Trophoblast cell (in vitro differentiated cells and primary cell): ENCODE measurements around the gene SLC6A9.

Source experiments
- DNase-seq, 2 donors: peaks; one replicate each; pipeline ENCODE4 v3.0.0-alpha.2; 2016
- H2AFZ ChIP-seq: 2 replicates; pipeline ENCODE4 v1.6.1; 2013; ENCODE audit warnings: low read length, moderate library complexity, mild to moderate bottlenecking; ENCODE audit not compliant: insufficient read depth, poor library complexity
- H2AK5ac ChIP-seq: 2 replicates; pipeline ENCODE4 v1.6.1; 2013; ENCODE audit warnings: mild to moderate bottlenecking, low read length
- H2BK120ac ChIP-seq: 2 replicates; pipeline ENCODE4 v1.6.1; 2013; ENCODE audit warnings: low read length, mild to moderate bottlenecking, moderate library complexity; ENCODE audit not compliant: insufficient read depth, poor library complexity
- H2BK12ac ChIP-seq: 2 replicates; pipeline ENCODE4 v1.6.1; 2013; ENCODE audit warnings: mild to moderate bottlenecking, low read length, moderate library complexity
- H2BK5ac ChIP-seq: 2 replicates; pipeline ENCODE4 v1.6.1; 2013; ENCODE audit warnings: low read length, low read depth, moderate library complexity, mild to moderate bottlenecking; ENCODE audit not compliant: poor library complexity
- H3K14ac ChIP-seq: 2 replicates; pipeline ENCODE4 v1.6.1; 2013; ENCODE audit warnings: mild to moderate bottlenecking, low read length
- H3K18ac ChIP-seq: 2 replicates; pipeline ENCODE4 v1.6.1; 2013; ENCODE audit warnings: mild to moderate bottlenecking, low read length
- H3K23ac ChIP-seq: 2 replicates; pipeline ENCODE4 v1.6.1; 2013; ENCODE audit warnings: low read length
- H3K27ac ChIP-seq: 2 replicates; pipeline ENCODE4 v1.5.1; 2013; ENCODE audit warnings: low read depth, mild to moderate bottlenecking, inconsistent platforms, low read length, moderate library complexity
- H3K27me3 ChIP-seq: 2 replicates; pipeline ENCODE4 v1.6.1; 2013; ENCODE audit warnings: inconsistent platforms, mild to moderate bottlenecking, low read length, moderate library complexity; ENCODE audit not compliant: insufficient read depth
- H3K36me3 ChIP-seq, 2 experiments: 1 replicate in 1 of 2; 2 replicates in 1 of 2; pipeline ENCODE4 v1.6.1; 2013; ENCODE audit warnings: low read length in 2 of 2, mild to moderate bottlenecking in 2 of 2, moderate library complexity in 1 of 2; ENCODE audit not compliant: insufficient read depth in 2 of 2, control insufficient read depth in 1 of 2
- H3K4ac ChIP-seq: 2 replicates; pipeline ENCODE4 v1.6.1; 2013; ENCODE audit warnings: low read depth, mild to moderate bottlenecking, low read length, moderate library complexity
- H3K4me1 ChIP-seq, 2 experiments: 1 replicate in 1 of 2; 2 replicates in 1 of 2; pipeline ENCODE4 v1.6.1; 2013; ENCODE audit warnings: low read length in 2 of 2, mild to moderate bottlenecking in 2 of 2, moderate library complexity in 1 of 2; ENCODE audit not compliant: insufficient read depth in 2 of 2, control insufficient read depth in 1 of 2
- H3K4me2 ChIP-seq: 2 replicates; pipeline ENCODE4 v1.6.1; 2013; ENCODE audit warnings: inconsistent platforms, mild to moderate bottlenecking, low read length, moderate library complexity
- H3K4me3 ChIP-seq: 2 replicates; pipeline ENCODE4 v1.5.1; 2013; ENCODE audit warnings: mild to moderate bottlenecking, low read depth, low read length, inconsistent platforms
- H3K79me1 ChIP-seq: one replicate; pipeline ENCODE4 v1.6.1; 2013; ENCODE audit warnings: low read length
- H3K79me2 ChIP-seq: 2 replicates; pipeline ENCODE4 v1.6.1; 2013; ENCODE audit warnings: low read length, mild to moderate bottlenecking; ENCODE audit not compliant: control insufficient read depth, insufficient read depth, poor library complexity
- H3K9ac ChIP-seq: 2 replicates; pipeline ENCODE4 v1.6.1; 2013; ENCODE audit warnings: mild to moderate bottlenecking, low read length
- H3K9me3 ChIP-seq: 2 replicates; pipeline ENCODE4 v1.6.1; 2013; ENCODE audit warnings: low read depth, mild to moderate bottlenecking, control low read depth, inconsistent platforms, low read length; ENCODE audit not compliant: insufficient read depth
- H4K12ac ChIP-seq: 2 replicates; pipeline ENCODE4 v1.6.1; 2013; ENCODE audit warnings: low read depth, mild to moderate bottlenecking, low read length, moderate library complexity
- H4K8ac ChIP-seq: 2 replicates; pipeline ENCODE4 v1.6.1; 2013; ENCODE audit warnings: low read depth, mild to moderate bottlenecking, low read length, moderate library complexity
- H4K91ac ChIP-seq: one replicate; pipeline ENCODE4 v1.6.1; 2013; ENCODE audit warnings: low read depth, mild to moderate bottlenecking, low read length, moderate library complexity
- WGBS: extraction: QIAGEN DNeasy Blood & Tissue Kit; methylation state at CpG from one replicate; pipeline ENCODE4 v1.1.7; 2013; ENCODE audit warnings: missing lambda C conversion rate; ENCODE audit not compliant: insufficient read length, insufficient coverage; ENCODE audit errors: extremely low coverage; 5-methylcytosine and 5-hydroxymethylcytosine counted together

The SLC6A9 gene

GRCh38 chr1:43968348-43968948 lies 62.8 kb downstream of the SLC6A9 start:
- Histone ChIP-seq H3K18ac (no peak overlapping the region), H2BK5ac (no peak overlapping the region), H3K9ac (no peak overlapping the region), H3K4me1 (peaks cover 0 to 9% of the 10 kb centered on the region in 2 experiments), H3K9me3 (peaks cover 2% of the 10 kb centered on the region), H3K27ac (no peak overlapping the region), H3K4me2 (no peak overlapping the region), H2BK120ac (no peak overlapping the region), H4K91ac (no peak overlapping the region), H4K12ac (no peak overlapping the region), H3K4ac (no peak overlapping the region), H3K27me3 (no peaks in the 10 kb centered on the region), H3K36me3 (peaks cover 25 to 26% of the 10 kb centered on the region in 2 experiments), H3K23ac (no peak overlapping the region), H3K79me1 (no peaks in the 10 kb centered on the region), H3K79me2 (no peaks in the 10 kb centered on the region), H2AK5ac (no peak overlapping the region), H2AFZ (no peak overlapping the region), H4K8ac (no peak overlapping the region), H3K4me3 (no peak overlapping the region), H2BK12ac (no peak overlapping the region), H3K14ac (no peak overlapping the region)
- WGBS: no CpG with 5 or more reads among the region's 6 CpGs
- peak in 1 of 2 donors; percentile 60 for DNase-seq

GRCh38 chr1:43965316-43965715 lies 65.9 kb downstream of the SLC6A9 start:
- Histone ChIP-seq H4K8ac (no peak overlapping the region), H3K79me1 (no peaks in the 10 kb centered on the region), H4K91ac (no peak overlapping the region), H3K9me3 (peaks cover 2% of the 10 kb centered on the region), H3K4me2 (no peak overlapping the region), H3K79me2 (no peaks in the 10 kb centered on the region), H3K18ac (no peak overlapping the region), H2BK12ac (no peak overlapping the region), H3K27ac (no peak overlapping the region), H2AFZ (no peak overlapping the region), H2BK5ac (no peak overlapping the region), H3K36me3 (peaks cover 30 to 36% of the 10 kb centered on the region in 2 experiments), H2AK5ac (no peak overlapping the region), H3K4me3 (no peak overlapping the region), H3K23ac (no peak overlapping the region), H3K4ac (no peak overlapping the region), H3K4me1 (peaks cover 0 to 3% of the 10 kb centered on the region in 2 experiments), H3K27me3 (no peaks in the 10 kb centered on the region), H2BK120ac (no peak overlapping the region), H3K14ac (no peak overlapping the region), H3K9ac (no peak overlapping the region), H4K12ac (no peak overlapping the region)
- no CpG with 5 or more reads among the region's 3 CpGs for WGBS
- DNase-seq: no peak

GRCh38 chr1:43963890-43964289 lies 67.4 kb downstream of the SLC6A9 start:
- H3K9me3 ChIP-seq: no peaks in the 10 kb centered on the region
- no peak overlapping the region for H3K27ac ChIP-seq
- no peaks in the 10 kb centered on the region for H3K79me1 ChIP-seq
- H2BK120ac ChIP-seq: no peak overlapping the region
- H3K4me2 ChIP-seq: no peak overlapping the region
- no CpG with 5 or more reads among the region's 5 CpGs for WGBS
- no peak overlapping the region for H3K4me3 ChIP-seq
- no peaks in the 10 kb centered on the region for H3K4me1 ChIP-seq
- H3K14ac ChIP-seq: no peak overlapping the region
- H3K4ac ChIP-seq: no peak overlapping the region
- H3K9ac ChIP-seq: no peak overlapping the region
- no peak for DNase-seq
- H3K27me3 ChIP-seq: no peaks in the 10 kb centered on the region
- H3K23ac ChIP-seq: no peak overlapping the region
- H4K8ac ChIP-seq: no peak overlapping the region
- peaks cover 35 to 42% of the 10 kb centered on the region in 2 experiments for H3K36me3 ChIP-seq
- no peak overlapping the region for H3K18ac ChIP-seq
- H4K12ac ChIP-seq: no peak overlapping the region
- no peak overlapping the region for H2AFZ ChIP-seq
- no peak overlapping the region for H2AK5ac ChIP-seq
- no peak overlapping the region for H2BK5ac ChIP-seq
- H2BK12ac ChIP-seq: no peak overlapping the region
- H3K79me2 ChIP-seq: no peaks in the 10 kb centered on the region
- H4K91ac ChIP-seq: no peak overlapping the region

- no peaks in the 10 kb centered on the region for H3K27me3 ChIP-seq
- H3K23ac ChIP-seq: no peak overlapping the region
- no peak overlapping the region for H2BK12ac ChIP-seq
- no peak overlapping the region for H2BK5ac ChIP-seq
- H2AFZ ChIP-seq: no peak overlapping the region
- no peak overlapping the region for H3K27ac ChIP-seq
- H4K12ac ChIP-seq: no peak overlapping the region
- H2AK5ac ChIP-seq: no peak overlapping the region
- H4K8ac ChIP-seq: no peak overlapping the region
- H3K4me3 ChIP-seq: no peak overlapping the region
- no peak overlapping the region for H3K9ac ChIP-seq
- H3K4me1 ChIP-seq: no peaks in the 10 kb centered on the region
- DNase-seq: no peak
- no peak overlapping the region for H2BK120ac ChIP-seq
- H3K18ac ChIP-seq: no peak overlapping the region
- H4K91ac ChIP-seq: no peak overlapping the region
- H3K4ac ChIP-seq: no peak overlapping the region
- H3K9me3 ChIP-seq: no peaks in the 10 kb centered on the region
- WGBS: no CpG with 5 or more reads among the region's 3 CpGs
- no peaks in the 10 kb centered on the region for H3K79me2 ChIP-seq
- no peak overlapping the region for H3K4me2 ChIP-seq
- peaks cover 40 to 51% of the 10 kb centered on the region in 2 experiments for H3K36me3 ChIP-seq
- H3K14ac ChIP-seq: no peak overlapping the region
- no peaks in the 10 kb centered on the region for H3K79me1 ChIP-seq
Observed at GRCh38 chr1:43963006-43963405, 68.3 kb downstream of the SLC6A9 start.
